HG03108 (cell line): ENCODE data around the gene ZP1.
"Not testable (repeated sequence)": the region's sequence is repeated elsewhere in the genome, so short reads cannot be mapped to it uniquely, and the experiment has no call there.

Source experiments
- ATAC-seq: cut with Tn5 transposase; IDR thresholded peaks from one replicate; pipeline ENCODE4 v1.9.1; 2021; ENCODE audit warnings: moderate library complexity; ENCODE audit not compliant: unreplicated experiment

Gene ZP1

DNA sequence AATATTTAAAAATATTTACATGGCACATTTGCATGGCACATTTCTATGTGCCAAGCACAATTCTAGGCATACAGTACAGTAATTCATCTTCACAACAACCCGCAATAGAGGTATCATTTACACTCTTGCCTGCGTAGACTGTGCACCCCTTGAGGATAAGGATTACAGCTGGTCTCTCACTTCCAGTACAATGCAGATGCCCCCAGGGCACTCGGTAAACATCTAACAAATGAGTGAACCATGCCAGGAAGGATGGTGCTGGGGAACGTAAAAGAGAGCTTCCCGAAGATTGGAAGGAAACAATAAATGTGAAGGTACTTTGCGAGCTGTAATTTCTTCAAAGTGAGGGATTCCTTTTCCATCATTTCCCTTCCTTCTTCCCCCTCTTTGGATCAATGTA, 37.7 kb downstream of the ZP1 start:
- ATAC-seq, result no peak

DNA sequence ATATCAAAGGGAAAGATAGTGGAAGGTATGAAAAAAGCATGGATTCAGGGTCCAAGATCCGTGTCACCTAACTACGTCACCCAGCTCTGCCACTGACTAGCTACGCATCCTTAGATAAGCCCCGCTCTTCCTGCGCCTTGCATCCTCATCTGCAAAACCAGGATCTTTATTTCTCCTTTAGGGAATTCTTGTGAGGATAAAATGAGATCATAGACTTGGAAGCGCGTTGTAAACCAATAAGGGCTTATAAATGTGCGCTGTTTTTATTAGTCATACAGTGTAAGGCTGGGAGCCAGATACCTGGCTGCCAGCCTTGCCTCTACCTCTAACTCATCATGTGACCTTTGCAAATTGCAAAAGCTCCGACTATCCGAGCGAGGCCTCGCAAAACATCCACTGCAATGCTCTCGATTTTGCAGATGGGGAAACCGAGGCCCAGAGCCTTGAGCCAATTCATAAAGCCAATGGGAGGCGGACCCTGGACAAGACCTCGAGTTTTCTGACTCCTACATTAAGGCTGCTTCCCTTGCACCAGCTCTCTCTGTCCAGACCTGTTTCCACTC, 38.3 kb downstream of the ZP1 start:
- no peak for ATAC-seq

DNA sequence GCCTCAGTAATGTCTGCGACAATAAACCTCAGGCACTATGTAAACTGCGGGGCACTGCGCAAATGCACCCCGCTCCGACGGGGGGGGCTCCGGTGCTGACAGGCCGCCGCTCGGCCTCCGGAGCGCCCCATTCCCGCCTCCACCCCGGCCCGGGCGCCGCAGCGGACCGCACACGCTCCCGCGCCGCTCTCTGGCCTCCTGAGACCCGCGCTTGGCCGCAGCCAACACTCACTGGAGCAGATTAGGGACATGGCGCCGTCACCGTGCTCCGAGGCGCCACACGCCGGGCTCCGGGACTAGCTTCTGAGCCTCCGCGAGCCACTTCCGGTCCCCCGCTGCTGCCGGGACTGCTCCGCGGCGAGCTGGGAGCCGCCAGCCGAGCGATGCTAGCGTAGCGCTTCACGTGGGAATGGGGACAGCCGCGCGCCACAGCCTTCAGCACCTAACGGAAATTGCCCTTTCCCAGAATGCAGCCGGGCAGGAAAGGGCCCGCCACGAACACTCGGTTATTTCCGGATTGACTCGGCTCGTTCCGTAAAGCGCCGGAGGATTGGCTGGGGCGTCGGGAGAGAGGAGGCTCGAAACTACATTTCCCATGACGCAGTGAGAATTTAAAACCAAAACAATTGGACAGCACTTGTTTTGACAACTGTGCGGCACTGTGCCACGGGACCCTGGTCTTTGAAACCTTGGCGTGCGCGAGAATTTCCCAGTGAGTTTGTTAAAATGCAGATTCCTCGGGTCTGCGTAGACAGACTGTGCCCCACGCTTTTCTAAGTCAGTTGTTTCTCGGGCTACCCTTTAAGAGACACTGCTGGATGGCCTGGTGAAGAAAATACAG, 39.0 kb downstream of the ZP1 start, which contains the start of gene PRPF19:
TSS of gene PRPF19 (minus strand) at position 454 of the 841 bp plus-strand sequence. CDS start at position 251, 203 bp downstream.
- peak; percentile 76 for ATAC-seq

DNA sequence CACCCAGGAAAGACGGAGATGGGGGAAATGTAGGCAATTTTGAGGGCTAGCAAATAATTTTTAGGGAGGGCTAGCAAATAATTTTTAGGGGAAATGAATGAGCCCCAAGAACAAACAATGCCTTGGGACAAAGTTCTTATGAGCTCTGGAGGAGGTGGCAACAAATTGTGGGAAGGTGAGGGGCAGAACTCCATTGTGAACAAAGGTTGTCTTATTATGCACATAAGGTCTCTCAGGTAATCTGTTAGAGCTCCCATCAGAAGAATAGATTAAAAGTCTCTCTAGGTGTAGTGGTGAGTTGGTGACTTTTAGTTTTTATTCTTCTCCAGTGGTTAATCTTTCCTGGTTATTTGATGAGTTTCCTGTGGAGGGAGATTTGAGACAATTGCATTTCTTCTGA, 41.5 kb downstream of the ZP1 start:
- ATAC-seq, result no peak

DNA sequence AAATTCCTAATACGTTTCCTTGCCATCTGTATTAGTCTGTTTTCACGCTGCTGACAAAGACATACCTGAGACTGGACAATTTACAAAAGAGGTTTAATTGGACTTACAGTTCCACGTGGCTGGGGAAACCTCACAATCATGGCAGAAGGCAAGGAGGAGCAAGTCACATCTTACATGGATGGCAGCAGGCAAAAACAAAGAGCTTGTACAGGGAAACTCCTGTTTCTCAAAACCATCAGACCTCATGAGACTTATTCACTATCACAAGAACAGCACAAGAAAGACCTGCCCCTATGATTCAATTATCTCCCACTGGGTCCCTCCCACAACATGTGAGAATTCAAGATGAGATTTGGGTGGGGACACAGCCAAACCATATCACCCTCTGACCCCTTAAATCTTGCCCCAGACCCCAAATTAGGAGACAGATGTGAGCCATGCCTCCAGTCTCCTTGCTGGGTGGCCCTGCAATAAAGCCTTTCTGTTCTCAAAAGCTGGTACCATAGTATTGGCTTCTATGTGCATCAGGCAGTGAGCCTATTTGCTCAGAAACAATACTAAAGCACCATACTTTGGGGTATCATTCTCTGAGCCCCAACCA, 42.4 kb downstream of the ZP1 start:
- not testable (repeated sequence) for ATAC-seq

DNA sequence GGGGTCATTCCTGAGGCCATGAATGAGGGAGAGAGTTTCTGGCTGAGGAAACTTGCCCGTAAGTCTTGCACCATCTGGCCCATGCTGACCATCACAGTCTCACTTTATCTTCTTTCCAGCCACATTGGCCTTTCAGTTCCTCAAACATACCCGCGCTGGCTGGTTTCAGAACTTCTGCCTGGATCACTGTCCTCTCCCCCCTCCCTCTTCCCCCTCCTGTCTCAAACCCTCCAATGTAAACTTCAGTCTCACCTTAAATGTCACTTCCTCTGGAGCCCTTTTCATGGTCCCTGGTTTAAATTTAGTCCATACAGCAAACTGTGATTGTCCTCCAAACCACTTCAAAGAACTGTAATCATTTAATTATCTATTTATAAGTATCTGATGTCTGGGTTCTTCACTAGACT, 42.9 kb downstream of the ZP1 start:
- peak; percentile 33 for ATAC-seq

DNA sequence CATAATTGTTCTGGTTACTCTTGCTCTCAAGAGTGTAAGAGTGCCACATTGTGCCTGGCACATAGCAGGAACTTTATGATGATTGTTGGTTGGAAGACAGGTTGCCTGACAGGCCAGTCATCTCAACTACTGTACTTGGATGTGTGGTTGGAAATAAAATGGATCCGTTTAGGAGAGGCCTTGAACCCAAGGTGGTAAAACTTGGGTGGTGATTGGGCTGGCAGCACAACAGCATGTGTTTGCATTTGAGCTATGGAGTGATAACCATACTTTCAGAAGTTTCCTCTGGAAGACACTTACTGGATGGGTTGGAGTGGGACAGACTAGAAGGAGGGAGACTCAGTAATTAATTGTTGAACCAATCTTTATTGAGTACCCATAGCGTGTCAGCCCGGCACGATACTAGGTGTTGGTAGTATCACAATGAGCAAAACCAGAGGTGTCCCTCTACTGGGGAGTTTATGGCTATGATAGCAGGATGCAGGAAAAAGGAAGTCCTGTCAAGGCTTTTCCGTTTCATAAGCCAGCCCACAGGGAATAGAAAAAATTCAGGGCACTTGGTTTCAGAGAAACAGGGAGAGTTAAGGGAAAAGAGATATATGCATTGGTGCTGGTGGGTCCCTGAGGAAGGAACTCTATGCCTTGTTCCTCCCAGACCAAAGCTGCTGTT, 43.5 kb downstream of the ZP1 start:
- no peak for ATAC-seq

DNA sequence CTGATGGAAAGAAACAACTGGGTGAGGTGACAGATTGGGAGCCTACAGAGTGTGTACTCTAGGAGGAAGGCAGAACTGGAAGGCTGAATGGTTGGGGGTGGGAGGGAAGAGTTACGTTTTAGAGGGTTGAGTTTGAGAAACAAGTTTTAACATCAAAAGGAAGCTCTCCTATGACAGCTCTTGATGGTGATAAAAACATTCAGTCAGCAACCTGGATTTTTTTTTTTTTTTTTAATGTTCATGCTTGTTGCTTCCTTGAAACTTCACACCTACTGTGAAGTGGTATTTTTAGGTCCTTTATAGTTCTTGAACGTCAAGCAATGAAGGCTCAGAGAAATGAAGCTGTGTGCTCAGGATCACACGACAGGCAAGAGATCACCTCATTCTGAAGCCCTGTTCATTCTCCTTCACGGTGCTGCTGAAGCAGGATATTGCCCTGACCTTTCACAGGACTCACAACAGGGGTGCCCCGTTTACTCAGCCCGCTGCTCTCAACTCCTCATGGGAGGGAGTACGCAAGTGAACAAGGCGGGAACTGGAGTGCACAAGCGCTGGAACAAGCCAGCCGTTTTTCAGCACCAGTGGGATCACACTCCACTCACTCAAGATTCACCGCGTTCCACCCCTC, 45.0 kb downstream of the ZP1 start:
- no peak for ATAC-seq

DNA sequence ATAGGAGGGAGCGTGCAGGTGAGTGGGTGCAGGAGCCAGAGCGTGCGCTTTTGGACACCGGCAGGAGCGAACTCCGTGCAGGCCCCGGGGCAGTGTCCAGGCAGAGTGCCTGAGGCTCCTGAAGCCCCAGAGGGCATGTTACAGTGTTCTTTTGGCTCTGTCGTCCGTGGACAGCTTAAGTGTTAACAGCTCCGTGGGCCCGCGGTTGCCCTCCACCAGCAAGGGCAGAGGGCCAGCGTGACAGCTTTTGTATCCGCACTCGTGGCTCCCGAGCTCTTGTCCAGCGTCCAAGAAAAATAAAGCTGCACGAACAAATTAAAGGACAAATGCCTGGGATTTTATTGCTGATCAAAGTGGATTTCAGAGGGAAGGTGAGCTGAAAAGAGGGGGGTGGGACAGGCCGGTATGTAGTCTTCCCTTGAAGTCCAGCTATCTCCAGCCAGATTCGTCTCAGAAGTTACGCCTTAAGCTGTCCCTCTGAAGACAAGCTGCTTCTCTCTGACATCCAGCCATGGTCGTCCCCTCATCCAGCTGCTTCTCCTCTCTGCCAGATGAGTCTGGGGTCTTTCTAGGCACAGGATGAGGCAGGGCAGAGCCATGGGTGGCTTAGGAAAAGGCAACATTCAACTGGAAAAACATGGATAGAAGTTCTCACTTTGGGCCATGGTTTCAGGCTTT, 45.6 kb downstream of the ZP1 start:
- no peak for ATAC-seq

DNA sequence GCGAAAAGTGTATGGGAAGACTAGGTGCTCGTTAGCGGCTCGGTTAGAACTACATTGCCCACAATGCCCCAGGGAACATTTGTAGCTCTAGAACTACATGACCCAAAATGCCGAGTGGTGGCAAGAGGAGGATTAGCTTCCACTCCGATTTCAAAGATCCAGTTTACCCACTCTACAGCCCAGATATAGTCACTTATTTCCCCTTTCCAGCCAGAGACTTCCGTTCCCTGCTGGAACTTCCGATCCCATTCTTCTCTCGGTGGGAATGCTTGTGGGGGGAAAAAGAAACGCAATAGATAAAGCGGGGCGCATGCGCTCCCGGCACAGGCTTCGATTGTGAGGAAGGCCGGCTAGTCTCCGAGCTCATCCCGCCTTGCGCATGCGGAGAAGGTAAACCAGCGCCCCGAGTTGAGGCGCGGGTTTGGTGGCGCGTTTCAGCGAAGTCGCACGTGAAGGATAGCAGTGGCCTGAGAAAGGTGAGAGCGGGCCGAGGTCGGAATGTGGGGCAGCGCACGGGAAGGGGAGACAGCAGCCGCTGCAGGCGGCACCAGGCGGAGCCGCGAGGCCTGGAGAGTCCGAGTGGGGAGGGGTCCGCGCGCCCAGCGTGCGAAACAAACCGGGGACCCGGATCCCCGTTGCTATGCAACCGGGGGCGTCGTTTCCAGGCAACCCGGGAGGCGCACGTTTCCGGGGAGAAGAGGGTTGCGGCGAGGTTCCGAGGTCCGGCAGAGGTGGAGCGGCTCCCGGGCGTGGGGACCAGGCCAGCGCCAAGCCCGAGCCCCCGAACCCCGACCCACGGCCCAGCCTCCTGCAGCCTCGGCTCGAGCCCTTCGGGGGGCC, 46.7 kb downstream of the ZP1 start, which contains the start of gene TMEM109:
TSS of gene TMEM109 (plus strand) at position 366 of the 840 bp plus-strand sequence. CDS start 5,536 bp downstream, outside the sequence.
- ATAC-seq, result peak; percentile 38

DNA sequence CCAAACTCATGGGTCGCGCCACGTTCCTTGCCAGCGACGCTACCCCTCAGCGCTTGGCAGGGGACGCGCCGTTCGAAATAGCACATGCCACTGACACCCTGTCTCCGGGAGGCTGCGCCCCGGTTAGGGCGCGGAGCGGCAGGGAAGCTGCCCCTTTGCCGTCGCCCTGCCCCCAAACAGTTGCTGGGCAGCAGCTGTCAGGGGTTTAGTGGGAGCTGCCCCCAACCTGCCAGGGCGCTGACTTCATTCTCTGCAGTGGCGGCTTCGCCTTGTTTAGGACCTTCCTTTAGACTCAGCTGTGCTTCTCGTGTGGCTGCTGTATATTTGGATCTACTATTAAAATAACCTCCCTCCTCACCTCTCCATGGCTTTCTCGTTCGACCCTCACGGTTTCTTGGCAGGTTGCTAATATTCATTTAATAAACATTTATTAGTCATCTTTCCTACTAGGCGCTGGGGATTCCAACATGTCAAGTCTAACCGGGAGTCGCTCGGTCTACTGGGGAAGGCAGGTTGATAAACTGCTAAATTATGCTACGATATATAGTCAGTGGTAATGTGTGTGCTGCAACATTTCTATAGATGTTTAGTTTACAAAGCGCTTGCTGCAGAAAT, 47.4 kb downstream of the ZP1 start:
- ATAC-seq, result no peak

DNA sequence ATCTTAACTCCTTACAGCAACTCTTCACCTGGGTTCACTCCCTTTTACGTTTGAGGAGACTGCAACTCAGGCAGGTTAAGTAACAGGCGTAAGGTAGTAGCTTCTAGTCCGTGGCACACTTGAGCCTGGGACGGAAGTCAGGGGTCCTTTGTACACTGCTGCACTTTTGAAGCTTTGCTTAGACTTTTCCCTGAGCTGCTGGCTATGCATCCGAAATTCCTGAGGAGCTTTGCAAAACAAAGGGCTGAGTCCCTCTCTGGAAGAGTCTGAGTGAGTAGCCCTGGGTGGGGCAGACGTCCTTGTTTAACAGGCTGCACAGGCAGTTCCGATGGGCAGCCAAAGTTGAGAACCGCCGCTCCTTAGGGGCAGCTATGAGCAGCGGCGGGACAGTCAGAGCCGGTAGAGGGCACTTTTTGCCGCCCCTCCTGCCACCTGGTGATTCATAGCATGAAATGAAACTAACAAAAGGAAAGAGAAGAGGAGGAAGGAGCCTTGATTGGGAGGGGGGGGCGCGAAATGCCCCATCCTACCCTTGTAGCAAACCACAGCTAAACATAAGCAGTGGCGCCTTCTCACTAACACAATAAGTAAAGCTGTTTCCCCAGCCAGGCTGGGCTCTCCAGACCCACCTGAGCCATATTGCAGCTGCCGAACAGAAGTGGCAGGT, 48.0 kb downstream of the ZP1 start:
- ATAC-seq, result peak; percentile 50

DNA sequence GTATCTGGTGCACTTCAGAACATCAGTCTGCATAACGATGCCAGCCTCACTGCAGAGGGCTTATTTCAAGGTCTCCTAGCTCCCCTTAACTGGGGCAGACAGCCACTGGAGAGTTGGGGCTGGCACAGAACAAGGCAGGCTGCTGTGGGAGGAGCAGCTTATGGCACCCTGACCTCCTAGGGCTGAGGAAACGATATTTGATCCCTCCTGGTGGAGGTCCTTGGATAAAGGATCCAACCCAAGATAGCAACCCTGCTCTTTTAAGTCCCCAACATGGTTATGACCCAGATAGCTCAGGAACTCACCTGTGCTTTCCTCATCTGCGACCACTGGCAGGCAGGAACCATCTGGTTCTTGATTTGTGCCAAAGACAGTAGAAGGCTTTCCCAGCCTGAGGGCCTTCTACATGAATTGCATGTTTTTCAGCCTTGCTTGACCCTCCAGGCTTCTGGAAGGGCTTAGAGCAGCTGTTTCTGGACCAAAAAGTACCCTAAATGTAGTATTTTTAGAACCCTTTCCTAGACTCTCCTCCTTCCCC, 49.4 kb downstream of the ZP1 start:
- ATAC-seq, result no peak

DNA sequence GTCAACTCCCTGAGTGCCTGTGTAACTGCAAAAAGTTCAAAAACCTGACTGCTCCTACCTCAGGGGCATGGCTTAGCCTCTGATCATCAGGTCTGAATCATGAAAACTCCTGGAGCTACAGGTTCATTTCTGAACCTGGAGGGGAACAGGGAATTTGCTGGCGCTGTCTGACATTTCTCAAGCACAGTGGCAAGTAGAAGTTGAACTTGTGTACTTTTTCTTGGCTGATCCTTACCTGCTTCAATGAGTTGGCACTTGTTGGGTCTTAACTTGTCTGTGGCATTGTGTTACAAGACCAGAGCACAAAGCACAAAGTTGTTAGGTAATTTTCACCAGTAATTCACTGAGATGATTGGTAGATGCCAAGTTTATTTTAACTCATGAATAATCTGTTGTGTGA, 49.9 kb downstream of the ZP1 start:
- ATAC-seq, result no peak

DNA sequence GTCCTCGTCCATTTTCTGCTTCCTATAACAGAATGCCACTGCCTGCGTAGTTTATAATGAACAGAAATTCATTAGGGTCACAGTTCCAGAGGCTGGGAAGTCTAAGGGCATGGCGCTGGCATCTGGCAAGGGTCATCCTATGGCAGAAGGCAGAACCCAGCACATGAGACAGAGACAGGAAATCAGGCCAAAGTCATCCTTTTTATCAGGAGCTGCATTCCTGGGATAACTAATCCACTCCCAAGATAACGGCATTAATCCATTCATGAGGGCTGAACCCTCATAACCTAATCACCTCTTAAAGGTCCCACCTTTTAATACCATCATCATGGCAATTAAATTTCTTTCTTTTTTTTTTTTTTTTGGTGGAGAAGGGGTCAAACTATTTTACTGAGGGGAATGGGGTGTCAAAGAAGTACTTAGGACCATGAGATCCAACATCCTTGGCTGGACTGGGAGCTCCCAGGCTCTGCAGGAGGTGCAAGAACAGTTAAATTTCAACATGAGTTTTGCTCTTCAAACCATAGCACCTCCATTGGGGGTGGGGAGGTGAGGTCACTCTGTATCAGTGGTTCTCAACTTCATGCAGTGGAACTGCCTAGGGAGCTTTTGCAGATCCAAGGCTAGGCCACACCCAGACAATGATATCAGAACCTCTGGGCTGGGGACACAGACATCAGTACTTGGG, 51.1 kb downstream of the ZP1 start:
- ATAC-seq, result no peak

DNA sequence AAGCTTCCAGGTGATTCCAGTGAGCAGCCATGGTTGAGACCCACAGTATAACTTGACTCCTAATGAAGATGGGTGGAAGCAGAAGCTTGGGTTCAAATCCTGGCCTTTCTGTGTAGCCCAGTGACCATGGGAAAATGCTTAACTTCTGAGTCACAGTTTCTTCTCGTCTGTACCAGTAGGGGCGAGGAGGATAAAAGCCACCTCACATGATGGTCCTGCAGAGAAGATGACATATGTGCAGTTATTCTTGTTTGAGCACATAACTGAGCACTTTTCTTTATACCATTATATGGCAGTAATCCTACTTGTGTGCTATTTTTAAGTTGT, 51.6 kb downstream of the ZP1 start:
- ATAC-seq, result no peak

DNA sequence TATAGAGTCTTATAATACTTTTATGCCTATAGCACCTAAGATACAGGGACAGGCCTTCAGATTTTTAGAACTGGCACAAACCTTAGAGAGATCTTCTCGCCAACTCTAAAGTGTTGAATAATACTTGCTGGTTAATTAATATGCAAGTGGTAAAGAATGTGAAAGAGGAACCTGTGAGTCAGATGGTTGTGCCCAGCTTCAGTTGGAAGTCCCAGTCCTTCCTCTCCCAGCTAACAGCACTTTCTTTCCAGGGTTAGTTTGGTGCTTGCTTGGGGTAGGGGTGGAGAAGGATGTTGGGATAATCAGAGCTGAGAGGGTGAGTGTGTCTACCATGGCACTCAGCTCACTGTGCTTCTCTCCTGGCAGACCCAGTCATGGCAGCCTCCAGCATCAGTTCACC, 52.0 kb downstream of the ZP1 start:
- ATAC-seq, result no peak

DNA sequence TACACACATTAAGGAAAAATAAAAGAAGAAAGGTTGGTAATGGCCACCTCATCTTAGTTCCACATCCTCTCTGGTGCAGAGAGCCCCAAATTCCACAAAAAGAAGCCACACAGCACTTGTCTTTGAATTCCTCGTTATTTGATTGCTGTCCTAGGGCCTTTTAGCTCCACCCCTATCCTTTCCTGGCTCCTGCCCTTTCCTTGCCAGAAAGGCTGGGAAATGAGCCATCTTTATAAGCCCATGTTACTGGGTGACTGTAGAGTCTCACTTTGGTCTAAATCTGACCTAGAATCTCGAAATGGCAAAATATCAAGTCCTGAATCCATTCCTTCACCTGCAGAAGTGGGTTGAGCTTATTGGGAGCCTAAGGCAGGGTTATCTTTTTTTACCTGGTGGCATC, 52.6 kb downstream of the ZP1 start:
- no peak for ATAC-seq
